BE2C (cell line): ENCODE measurements around the gene ATP10D. TPM values are rescaled to one million over a fixed set of nuclear protein-coding genes. Genes with fewer than 3 reads are reported as not detected.

Source experiments
- DNase-seq: peaks from one replicate; pipeline ENCODE4 v3.0.0-alpha.2; 2020
- H3K27me3 ChIP-seq: fragments of 250-450 bp; sonication (Bioruptor Pico); 2 replicates; pipeline ENCODE4 v1.5.1; 2020; ENCODE audit warnings: mild to moderate bottlenecking
- H3K36me3 ChIP-seq: fragments of 250-450 bp; sonication (Bioruptor Pico); 2 replicates; pipeline ENCODE4 v1.5.1; 2020; ENCODE audit warnings: mild to moderate bottlenecking
- H3K4me1 ChIP-seq: fragments of 250-450 bp; sonication (Bioruptor Pico); 2 replicates; pipeline ENCODE4 v1.5.1; 2020
- H3K4me3 ChIP-seq: 2 replicates; pipeline ENCODE4 v1.5.1; 2011; ENCODE audit warnings: low read depth, low read length
- H3K9me3 ChIP-seq: fragments of 250-450 bp; sonication (Bioruptor Pico); 2 replicates; pipeline ENCODE4 v1.5.1; 2020
- polyA plus RNA-seq: library from polyadenylated mRNA; unstranded; fragments of >200 nt; gene quantifications from one replicate; pipeline ENCODE4 v1.2.1, GENCODE V29; 2012; ENCODE audit warnings: low read depth, missing spikeins; ENCODE audit not compliant: insufficient read length, insufficient read depth
- TF ChIP-seq, protein P1 (sequence below): IDR thresholded peaks from 2 replicates; pipeline ENCODE4 v1.5.1; 2012; ENCODE audit warnings: mild to moderate bottlenecking, low read depth, low read length

ATP10D gene
- polyA plus RNA-seq = 4.8 TPM

DNA sequence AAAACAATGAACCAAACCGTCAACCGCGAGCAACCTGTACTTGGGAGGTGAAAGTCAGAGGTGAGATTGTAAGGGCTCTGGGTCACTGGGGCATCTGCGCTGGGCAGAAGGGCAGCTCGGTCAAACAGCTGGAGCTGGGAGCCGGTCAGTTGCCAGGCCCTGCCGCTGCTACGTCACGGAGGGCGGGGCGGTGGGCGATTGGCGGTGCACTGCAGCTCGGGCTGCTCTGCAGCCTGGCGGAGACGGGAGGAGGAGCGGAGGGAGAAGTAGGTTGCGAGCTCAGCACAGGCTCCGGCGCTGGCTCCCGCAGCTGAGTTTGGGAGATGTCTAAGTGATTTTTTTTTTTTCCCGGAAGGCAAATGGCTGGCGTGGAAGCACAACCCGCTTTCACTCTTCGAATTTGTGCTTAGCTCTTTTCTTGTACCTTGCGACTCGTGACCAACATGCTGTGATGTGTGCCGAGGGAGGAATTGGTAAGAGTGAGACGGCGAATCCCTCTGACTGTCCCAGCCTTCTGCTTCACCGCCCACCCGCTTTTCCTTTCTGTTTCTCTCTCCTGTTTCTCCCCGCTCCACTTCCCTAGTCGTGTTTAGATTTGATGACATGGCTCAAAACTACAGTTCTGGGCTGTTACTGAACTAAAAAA, at the start of gene ATP10D:
Gene ATP10D (plus strand): TSS at position 229 of the 646 bp plus-strand sequence. CDS start 27,266 bp downstream, outside the sequence.
- DNase-seq = peak; percentile 96
- H3K27me3 ChIP-seq = no peaks in the 10 kb centered on the region
- TF ChIP-seq, protein P1, sequence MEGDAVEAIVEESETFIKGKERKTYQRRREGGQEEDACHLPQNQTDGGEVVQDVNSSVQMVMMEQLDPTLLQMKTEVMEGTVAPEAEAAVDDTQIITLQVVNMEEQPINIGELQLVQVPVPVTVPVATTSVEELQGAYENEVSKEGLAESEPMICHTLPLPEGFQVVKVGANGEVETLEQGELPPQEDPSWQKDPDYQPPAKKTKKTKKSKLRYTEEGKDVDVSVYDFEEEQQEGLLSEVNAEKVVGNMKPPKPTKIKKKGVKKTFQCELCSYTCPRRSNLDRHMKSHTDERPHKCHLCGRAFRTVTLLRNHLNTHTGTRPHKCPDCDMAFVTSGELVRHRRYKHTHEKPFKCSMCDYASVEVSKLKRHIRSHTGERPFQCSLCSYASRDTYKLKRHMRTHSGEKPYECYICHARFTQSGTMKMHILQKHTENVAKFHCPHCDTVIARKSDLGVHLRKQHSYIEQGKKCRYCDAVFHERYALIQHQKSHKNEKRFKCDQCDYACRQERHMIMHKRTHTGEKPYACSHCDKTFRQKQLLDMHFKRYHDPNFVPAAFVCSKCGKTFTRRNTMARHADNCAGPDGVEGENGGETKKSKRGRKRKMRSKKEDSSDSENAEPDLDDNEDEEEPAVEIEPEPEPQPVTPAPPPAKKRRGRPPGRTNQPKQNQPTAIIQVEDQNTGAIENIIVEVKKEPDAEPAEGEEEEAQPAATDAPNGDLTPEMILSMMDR = 0 out of 2 replicates have a peak, but pooled peaks have one; percentile 10
- peaks cover 3% of the 10 kb centered on the region; the same call in 1 of the 2 replicates for H3K4me1 ChIP-seq
- H3K36me3 ChIP-seq = no peaks in the 10 kb centered on the region
- peak within 1 kb of the TSS; percentile 86 for H3K4me3 ChIP-seq
- H3K9me3 ChIP-seq = no peaks in the 10 kb centered on the region

GRCh38 chr4:47442980-47443379, 42.1 kb upstream of the ATP10D start:
- Histone ChIP-seq H3K36me3 (no peaks in the 10 kb centered on the region), H3K4me3 (no peak overlapping the region), H3K9me3 (no peaks in the 10 kb centered on the region), H3K4me1 (no peaks in the 10 kb centered on the region), H3K27me3 (no peaks in the 10 kb centered on the region)
- no peak for DNase-seq
- TF ChIP-seq, protein P1 = no peak

DNA sequence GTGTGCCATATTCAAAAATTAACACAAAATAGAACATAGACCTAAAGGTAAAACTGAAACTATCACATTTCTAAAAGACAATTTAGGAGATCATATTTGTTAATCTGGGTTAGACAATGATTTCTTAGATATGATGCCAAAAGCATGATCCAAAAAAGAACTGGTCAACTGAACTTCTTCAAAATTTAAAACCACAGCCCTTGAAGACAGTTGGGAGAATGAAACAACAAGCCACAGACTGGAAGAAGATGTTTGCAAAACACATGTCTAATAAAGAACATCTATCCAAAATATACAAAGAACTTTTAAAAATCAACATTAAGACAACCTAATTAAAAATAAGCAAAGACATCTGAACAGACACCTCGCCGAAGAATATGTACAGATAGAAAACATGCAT, 41.0 kb upstream of the ATP10D start:
- Histone ChIP-seq H3K36me3 (no peaks in the 10 kb centered on the region), H3K4me3 (no peak overlapping the region), H3K9me3 (no peaks in the 10 kb centered on the region), H3K4me1 (no peaks in the 10 kb centered on the region), H3K27me3 (no peaks in the 10 kb centered on the region)
- TF ChIP-seq, protein P1 = no peak
- DNase-seq = no peak

GRCh38 chr4:47451657-47452056, 33.4 kb upstream of the ATP10D start:
- Histone ChIP-seq H3K27me3 (no peaks in the 10 kb centered on the region), H3K4me3 (no peak overlapping the region), H3K4me1 (no peaks in the 10 kb centered on the region), H3K36me3 (peaks cover 9% of the 10 kb centered on the region), H3K9me3 (no peaks in the 10 kb centered on the region)
- TF ChIP-seq, protein P1 = no peak
- DNase-seq = no peak

DNA sequence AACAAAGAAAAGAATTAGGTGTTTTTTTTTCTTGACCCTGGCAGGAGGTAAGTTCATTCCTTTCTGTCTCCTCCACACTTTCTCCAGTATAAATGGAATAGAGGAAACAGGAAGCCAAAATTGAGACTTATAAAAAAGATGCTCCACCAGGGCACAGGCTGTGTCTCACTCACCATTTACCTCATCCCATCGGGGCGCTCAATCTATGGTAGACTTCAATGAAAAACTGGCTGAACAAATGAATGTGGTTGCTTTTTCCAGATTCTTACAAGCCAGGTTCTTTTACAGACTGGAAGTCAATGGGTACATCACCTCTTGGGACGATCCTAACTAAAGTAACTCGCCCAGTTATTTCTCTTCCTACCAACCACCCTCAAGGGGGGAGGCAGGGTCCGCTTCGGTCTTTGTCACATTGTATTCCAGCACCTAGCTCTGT, 22.3 kb upstream of the ATP10D start:
- no peak for DNase-seq
- peak overlapping the region; percentile 88 for H3K4me3 ChIP-seq
- TF ChIP-seq, protein P1 = no peak
- H3K9me3 ChIP-seq = no peaks in the 10 kb centered on the region
- no peaks in the 10 kb centered on the region; the same call in 1 of the 2 replicates for H3K4me1 ChIP-seq
- H3K36me3 ChIP-seq = peaks cover 4% of the 10 kb centered on the region; the same call in 1 of the 2 replicates
- H3K27me3 ChIP-seq = no peaks in the 10 kb centered on the region
